Right lobe of liver (tissue), 4 donors: ENCODE measurements around the gene PPEF2.

Experiments
- POLR2A ChIP-seq: fragments of 450-650 bp; IDR thresholded peaks from one replicate; pipeline ENCODE4 v1.6.1; 2017; ENCODE audit warnings: antibody characterized with exemption, mild to moderate bottlenecking
- TF ChIP-seq, protein P1 (sequence below), 4 donors: fragments of 200-600 bp in 3 of 4; fragments of 450-650 bp in 1 of 4; IDR thresholded peaks; one replicate each; pipeline versions ENCODE4 v1.5.1 to v1.8.0; 2016 to 2022; ENCODE audit warnings: antibody characterized with exemption in 4 of 4, mild to moderate bottlenecking in 2 of 4
- donor health status: DM: no; HTN: no; CAD: no.
- donor health status: DM: no; HTN: no; CAD: no.
- donor health status: DM: no; HTN: yes; CAD: no.

DNA sequence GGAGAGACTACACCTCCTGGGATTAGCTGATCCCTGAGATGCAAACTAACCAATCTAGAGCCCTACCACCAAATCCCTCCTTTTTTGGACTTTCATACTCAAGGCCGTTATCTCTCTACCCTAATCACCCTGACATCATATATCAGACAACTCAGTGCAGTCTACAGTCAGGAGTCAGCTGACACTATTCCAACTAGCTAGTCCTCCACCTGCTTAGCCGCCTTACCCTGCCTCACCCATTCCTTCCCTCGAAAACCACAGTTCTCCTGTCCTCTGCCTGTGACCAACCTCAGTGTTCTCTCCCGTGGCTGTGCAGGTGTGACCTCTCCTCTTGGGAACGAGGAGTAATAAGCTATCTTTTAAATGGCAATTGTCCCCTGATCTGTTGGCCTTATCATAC lies 1.8 kb upstream of the PPEF2 start:
- TF ChIP-seq, protein P1, sequence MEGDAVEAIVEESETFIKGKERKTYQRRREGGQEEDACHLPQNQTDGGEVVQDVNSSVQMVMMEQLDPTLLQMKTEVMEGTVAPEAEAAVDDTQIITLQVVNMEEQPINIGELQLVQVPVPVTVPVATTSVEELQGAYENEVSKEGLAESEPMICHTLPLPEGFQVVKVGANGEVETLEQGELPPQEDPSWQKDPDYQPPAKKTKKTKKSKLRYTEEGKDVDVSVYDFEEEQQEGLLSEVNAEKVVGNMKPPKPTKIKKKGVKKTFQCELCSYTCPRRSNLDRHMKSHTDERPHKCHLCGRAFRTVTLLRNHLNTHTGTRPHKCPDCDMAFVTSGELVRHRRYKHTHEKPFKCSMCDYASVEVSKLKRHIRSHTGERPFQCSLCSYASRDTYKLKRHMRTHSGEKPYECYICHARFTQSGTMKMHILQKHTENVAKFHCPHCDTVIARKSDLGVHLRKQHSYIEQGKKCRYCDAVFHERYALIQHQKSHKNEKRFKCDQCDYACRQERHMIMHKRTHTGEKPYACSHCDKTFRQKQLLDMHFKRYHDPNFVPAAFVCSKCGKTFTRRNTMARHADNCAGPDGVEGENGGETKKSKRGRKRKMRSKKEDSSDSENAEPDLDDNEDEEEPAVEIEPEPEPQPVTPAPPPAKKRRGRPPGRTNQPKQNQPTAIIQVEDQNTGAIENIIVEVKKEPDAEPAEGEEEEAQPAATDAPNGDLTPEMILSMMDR (IDR thresholded peaks at IDR 0.05): no peak
- TF ChIP-seq POLR2A: no peak
